ENCODE results near the gene RNF183. TPM values are rescaled to one million over a fixed set of nuclear protein-coding genes. Genes with fewer than 3 reads are reported as not detected.
A peak's percentile ranks its signal among the peaks of the same experiment; 100 is the strongest.

Gene RNF183, protein sequence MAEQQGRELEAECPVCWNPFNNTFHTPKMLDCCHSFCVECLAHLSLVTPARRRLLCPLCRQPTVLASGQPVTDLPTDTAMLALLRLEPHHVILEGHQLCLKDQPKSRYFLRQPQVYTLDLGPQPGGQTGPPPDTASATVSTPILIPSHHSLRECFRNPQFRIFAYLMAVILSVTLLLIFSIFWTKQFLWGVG
- total RNA-seq (not detected), polyA plus RNA-seq (1 to 10 TPM in 1 of 3 donors, not detected in 2; 2.3 TPM)

DNA sequence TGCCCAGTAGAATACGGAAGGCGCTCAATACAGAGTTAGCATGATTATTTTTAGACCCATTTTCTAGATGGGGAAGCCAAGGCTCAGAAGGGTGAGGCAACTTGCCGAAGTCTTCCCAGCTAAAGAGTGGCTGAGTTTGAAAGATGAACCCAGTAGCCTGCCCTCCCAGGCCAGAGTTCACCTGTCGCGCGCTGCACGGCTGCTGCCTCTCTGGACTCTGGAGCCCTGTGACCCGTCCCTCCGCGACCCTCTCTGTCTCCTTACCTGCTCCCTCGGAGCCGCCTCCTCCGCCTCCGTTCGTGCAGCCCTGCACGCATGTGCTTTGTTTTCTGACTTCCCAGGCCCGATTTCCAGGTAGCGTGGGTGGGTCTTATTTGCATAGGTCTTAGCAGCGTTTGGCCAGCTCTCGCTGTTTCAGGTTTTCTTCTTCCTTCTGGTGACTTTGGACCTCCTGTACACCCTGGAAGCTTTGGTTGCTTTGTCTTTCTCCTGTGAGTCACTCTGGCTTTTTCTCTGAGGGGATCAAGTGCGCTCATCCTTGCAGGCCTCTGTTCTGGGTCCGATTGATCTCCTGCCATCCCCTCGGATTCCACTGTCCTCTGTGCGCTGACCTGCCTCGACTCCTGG is at the start of gene RNF183:
Gene RNF183 (minus strand): TSS at position 585 of the 627 bp plus-strand sequence. CDS start 5,192 bp downstream, outside the sequence.
- Histone ChIP-seq H3K27me3 (no peaks in the 10 kb centered on the region), H3K36me3 (no peaks in the 10 kb centered on the region), H3K4me1 (no peaks in the 10 kb centered on the region), H3K9me3 (no peaks in the 10 kb centered on the region), H3K4me3 (no peak within 1 kb of the TSS), H3K27ac (no peak within 1 kb of the TSS)
- TF ChIP-seq, protein P1, sequence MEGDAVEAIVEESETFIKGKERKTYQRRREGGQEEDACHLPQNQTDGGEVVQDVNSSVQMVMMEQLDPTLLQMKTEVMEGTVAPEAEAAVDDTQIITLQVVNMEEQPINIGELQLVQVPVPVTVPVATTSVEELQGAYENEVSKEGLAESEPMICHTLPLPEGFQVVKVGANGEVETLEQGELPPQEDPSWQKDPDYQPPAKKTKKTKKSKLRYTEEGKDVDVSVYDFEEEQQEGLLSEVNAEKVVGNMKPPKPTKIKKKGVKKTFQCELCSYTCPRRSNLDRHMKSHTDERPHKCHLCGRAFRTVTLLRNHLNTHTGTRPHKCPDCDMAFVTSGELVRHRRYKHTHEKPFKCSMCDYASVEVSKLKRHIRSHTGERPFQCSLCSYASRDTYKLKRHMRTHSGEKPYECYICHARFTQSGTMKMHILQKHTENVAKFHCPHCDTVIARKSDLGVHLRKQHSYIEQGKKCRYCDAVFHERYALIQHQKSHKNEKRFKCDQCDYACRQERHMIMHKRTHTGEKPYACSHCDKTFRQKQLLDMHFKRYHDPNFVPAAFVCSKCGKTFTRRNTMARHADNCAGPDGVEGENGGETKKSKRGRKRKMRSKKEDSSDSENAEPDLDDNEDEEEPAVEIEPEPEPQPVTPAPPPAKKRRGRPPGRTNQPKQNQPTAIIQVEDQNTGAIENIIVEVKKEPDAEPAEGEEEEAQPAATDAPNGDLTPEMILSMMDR (IDR thresholded peaks at IDR 0.05), result no peak
- TF ChIP-seq EP300 (IDR thresholded peaks at IDR 0.05), result no peak
- TF ChIP-seq POLR2A (IDR thresholded peaks at IDR 0.05), result no peak
- no peak for DNase-seq
- 41 to 75% methylated on average over 25 of the region's 25 CpGs for WGBS, 2 donors
- intact Hi-C loops (cut with DNase I), result no loop called here

DNA sequence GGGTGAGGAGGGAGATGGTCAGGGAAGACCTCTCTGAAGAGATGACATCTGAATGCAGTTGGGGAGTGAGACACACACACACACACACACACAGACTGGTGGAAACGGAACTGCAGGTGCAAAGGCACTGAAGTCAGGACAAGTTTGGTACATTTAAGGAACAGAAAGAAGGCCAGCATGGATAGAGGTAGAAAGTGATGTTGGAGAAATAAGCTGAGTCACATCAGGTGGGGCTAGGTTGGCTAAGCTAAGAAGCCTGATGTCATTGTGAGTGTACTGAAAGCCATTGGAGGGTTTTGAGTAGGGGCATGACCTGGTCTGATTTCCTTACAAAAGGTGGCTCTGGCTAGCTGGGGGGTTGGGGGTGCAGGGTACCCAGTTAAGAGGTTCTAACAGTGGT is 49.2 kb upstream of the RNF183 start:
- Histone ChIP-seq H3K4me3 (no peak overlapping the region), H3K4me1 (peaks cover 0 to 16% (median 13%) of the 10 kb centered on the region in 4 donors), H3K27me3 (peaks cover 0 to 25% (median 2%) of the 10 kb centered on the region in 3 donors), H3K9me3 (no peaks in the 10 kb centered on the region), H3K27ac (no peak overlapping the region), H3K36me3 (no peaks in the 10 kb centered on the region)
- no peak for DNase-seq
- WGBS, 2 donors, result 78 to 80% methylated on average over 1 of the region's 1 CpG
- intact Hi-C loops (cut with DNase I), result no loop called here
- TF ChIP-seq POLR2A (IDR thresholded peaks at IDR 0.05) (no peak), EP300 (IDR thresholded peaks at IDR 0.05) (no peak)
- TF ChIP-seq, protein P1 (IDR thresholded peaks at IDR 0.05), result peak in 1 of 4 experiments; percentile 4

DNA sequence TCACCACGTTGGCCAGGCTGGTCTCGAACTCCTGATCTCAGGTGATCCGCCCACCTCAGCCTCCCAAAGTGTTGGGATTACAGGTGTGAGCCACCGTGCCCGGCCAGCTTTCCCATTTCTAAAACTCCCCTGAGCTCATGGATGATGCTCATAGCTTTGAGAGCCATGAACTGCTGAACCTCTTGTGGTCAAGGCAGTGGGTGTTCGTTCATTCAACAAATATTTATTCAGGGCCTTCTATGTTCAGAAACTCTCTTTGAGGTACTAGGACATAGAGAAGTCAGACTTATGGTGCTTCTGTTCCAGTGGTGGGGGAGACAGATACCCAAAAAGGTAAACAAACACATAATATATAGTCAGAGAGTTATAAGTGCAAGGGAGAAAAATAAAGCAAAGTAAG is 48.8 kb upstream of the RNF183 start:
- no peak for DNase-seq
- H3K9me3 ChIP-seq, result no peaks in the 10 kb centered on the region
- TF ChIP-seq, protein P1 (IDR thresholded peaks at IDR 0.05), result no peak
- no peak for TF ChIP-seq EP300 (IDR thresholded peaks at IDR 0.05)
- no peak for TF ChIP-seq POLR2A (IDR thresholded peaks at IDR 0.05)
- no peak for TF ChIP-seq POLR2AphosphoS5 (IDR thresholded peaks at IDR 0.05)
- 73 to 75% methylated on average over 6 of the region's 6 CpGs for WGBS, 2 donors
- H3K27me3 ChIP-seq, result peaks cover 0 to 25% (median 2%) of the 10 kb centered on the region in 3 donors
- H3K4me1 ChIP-seq, result peaks cover 0 to 16% (median 13%) of the 10 kb centered on the region in 4 donors
- no peak overlapping the region for H3K4me3 ChIP-seq
- intact Hi-C loops (cut with DNase I), result no loop called here
- no peaks in the 10 kb centered on the region for H3K36me3 ChIP-seq
- no peak overlapping the region for H3K27ac ChIP-seq

DNA sequence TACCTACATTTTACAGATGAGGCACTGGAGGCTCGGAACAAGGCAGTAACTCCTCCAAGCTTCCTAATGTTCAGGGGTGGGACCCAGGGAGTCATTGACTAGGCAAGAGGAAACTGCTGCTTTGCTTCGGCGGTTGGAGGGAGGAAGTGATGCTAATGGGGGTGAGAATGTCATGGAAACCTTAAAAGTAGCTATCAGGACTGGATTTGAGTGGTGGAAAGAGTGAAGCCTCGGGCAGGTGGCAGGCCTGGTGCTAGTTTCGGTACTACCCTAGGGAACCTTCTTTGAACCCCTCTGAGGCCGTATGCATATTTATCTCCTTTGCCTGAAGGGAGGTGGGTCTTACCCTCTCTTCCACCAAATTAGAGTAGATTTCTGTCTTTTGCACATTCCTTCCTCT is 47.8 kb upstream of the RNF183 start:
- Histone ChIP-seq H3K9me3 (no peaks in the 10 kb centered on the region), H3K27ac (no peak overlapping the region), H3K4me1 (peaks cover 0 to 16% (median 13%) of the 10 kb centered on the region in 4 donors), H3K27me3 (peaks cover 0 to 25% (median 2%) of the 10 kb centered on the region in 3 donors), H3K36me3 (no peaks in the 10 kb centered on the region), H3K4me3 (no peak overlapping the region)
- no peak for DNase-seq
- intact Hi-C loops (cut with DNase I), result no loop called here
- TF ChIP-seq POLR2A (IDR thresholded peaks at IDR 0.05), result no peak
- no peak for TF ChIP-seq EP300 (IDR thresholded peaks at IDR 0.05)
- no peak for TF ChIP-seq POLR2AphosphoS5 (IDR thresholded peaks at IDR 0.05)
- TF ChIP-seq, protein P1 (IDR thresholded peaks at IDR 0.05), result no peak
- WGBS, 2 donors, result 27 to 46% methylated on average over 6 of the region's 6 CpGs
